Lung (tissue), 12 donors: ENCODE results near the gene NOTCH1. TPM values are rescaled to one million over a fixed set of nuclear protein-coding genes. Genes with fewer than 3 reads are reported as not detected.

ENCODE experiments used
- ATAC-seq: fragments of 200-7000 bp; cut with Tn5 transposase; one replicate; pipeline ENCODE4 v1.9.1; 2020; ENCODE audit warnings: moderate number of reproducible peaks; ENCODE audit not compliant: insufficient read depth, low FRiP score
- DNase-seq, 3 donors: peaks; one replicate each; pipeline ENCODE4 v3.0.0-alpha.2; 2013 to 2017
- H3K27ac ChIP-seq, 2 donors: one replicate each; pipeline ENCODE4 v1.5.1; 2013; ENCODE audit warnings: mild to moderate bottlenecking in 2 of 2, moderate library complexity in 2 of 2, control low read depth in 1 of 2, inconsistent platforms in 1 of 2, low read depth in 1 of 2, low read length in 1 of 2
- H3K27me3 ChIP-seq, 3 donors: one replicate each; pipeline ENCODE4 v1.5.1; 2013; ENCODE audit warnings: low read length in 2 of 3; ENCODE audit not compliant: control insufficient read depth in 3 of 3, insufficient read depth in 3 of 3
- H3K36me3 ChIP-seq, 4 donors: one replicate each; pipeline ENCODE4 v1.5.1; 2013; ENCODE audit warnings: low read length in 4 of 4, mild to moderate bottlenecking in 1 of 4, moderate library complexity in 1 of 4; ENCODE audit not compliant: control insufficient read depth in 4 of 4, insufficient read depth in 4 of 4
- H3K4me1 ChIP-seq, 5 donors: one replicate each; pipeline ENCODE4 v1.5.1; 2013; ENCODE audit warnings: low read length in 5 of 5, mild to moderate bottlenecking in 2 of 5, moderate library complexity in 1 of 5; ENCODE audit not compliant: control insufficient read depth in 5 of 5, insufficient read depth in 5 of 5
- H3K4me3 ChIP-seq: one replicate; pipeline ENCODE4 v1.5.1; 2013; ENCODE audit warnings: mild to moderate bottlenecking, control low read depth, moderate library complexity
- H3K9ac ChIP-seq, 2 donors: one replicate each; pipeline ENCODE4 v1.5.1; 2013; ENCODE audit warnings: low read length in 2 of 2, control low read depth in 1 of 2; ENCODE audit not compliant: insufficient read depth in 1 of 2
- H3K9me3 ChIP-seq, 4 donors: one replicate each; pipeline ENCODE4 v1.5.1; 2013; ENCODE audit warnings: low read length in 3 of 4, mild to moderate bottlenecking in 1 of 4, moderate library complexity in 1 of 4; ENCODE audit not compliant: control insufficient read depth in 4 of 4, insufficient read depth in 3 of 4
- WGBS, 2 donors: extraction: QIAGEN DNeasy Blood & Tissue Kit; methylation state at CpG; one replicate each; pipeline ENCODE4 v1.1.7; 2013; 5-methylcytosine and 5-hydroxymethylcytosine counted together
- polyA plus RNA-seq, 2 donors: library from polyadenylated mRNA; stranded (reverse); fragments of 200-250 nt; gene quantifications; one replicate each; pipeline ENCODE4 v1.2.1, GENCODE V29; 2013
- total RNA-seq, 2 donors: library from RNA; depleted of rRNA in 1 of 2; stranded (reverse); fragments of >200 nt in 1 of 2; gene quantifications; one replicate each; pipeline ENCODE4 v1.2.1, GENCODE V29; 2014 to 2021
- TF ChIP-seq, protein P1 (sequence below): IDR thresholded peaks from 2 replicates; pipeline ENCODE4 v1.5.1; 2012; ENCODE audit warnings: mild to moderate bottlenecking; ENCODE audit errors: control extremely low read depth, extremely low read depth
- donor health status: control.
- donor health status: control.
- donor health status: Bipolar disorder and iron deficiency.
- donor health status: healthy.
- donor health status: DM: yes; HTN: yes; CAD: no.

Gene NOTCH1
- total and polyA plus RNA-seq, 4 donors: 23.9 to 101 (median 44.5) TPM

DNA sequence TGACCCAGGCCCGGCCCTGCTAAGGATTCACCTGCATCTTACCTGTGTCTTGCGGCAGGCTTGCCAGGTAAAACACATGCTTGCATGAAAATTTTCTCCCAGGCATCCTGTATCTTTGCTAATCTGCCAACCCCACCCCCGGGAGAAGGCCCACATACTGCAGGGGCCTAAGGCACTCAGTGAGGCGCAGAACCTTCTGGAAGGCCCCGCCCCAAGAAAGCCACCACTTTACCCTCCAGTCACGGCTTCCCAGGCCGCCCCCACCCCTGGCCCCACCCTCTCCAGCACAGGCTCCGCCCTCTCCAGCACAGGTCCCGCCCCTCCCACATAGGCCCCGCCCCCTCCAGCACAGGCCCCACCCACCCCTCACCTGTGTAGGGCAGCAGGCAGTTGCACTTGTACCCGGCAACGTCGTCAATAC is 33.2 kb downstream of the NOTCH1 start:
- Histone ChIP-seq H3K4me1 (peaks cover 0 to 6% (median 0%) of the 10 kb centered on the region in 5 donors), H3K4me3 (no peak overlapping the region), H3K27me3 (no peaks in the 10 kb centered on the region), H3K27ac (peak overlapping the region; percentile 82), H3K36me3 (peaks cover 4 to 91% (median 17%) of the 10 kb centered on the region in 4 donors), H3K9me3 (peaks cover 0 to 1% (median 0%) of the 10 kb centered on the region in 4 donors), H3K9ac (no peak overlapping the region)
- no peak for ATAC-seq
- peak in 1 of 3 donors; percentile 45 for DNase-seq
- TF ChIP-seq, protein P1, sequence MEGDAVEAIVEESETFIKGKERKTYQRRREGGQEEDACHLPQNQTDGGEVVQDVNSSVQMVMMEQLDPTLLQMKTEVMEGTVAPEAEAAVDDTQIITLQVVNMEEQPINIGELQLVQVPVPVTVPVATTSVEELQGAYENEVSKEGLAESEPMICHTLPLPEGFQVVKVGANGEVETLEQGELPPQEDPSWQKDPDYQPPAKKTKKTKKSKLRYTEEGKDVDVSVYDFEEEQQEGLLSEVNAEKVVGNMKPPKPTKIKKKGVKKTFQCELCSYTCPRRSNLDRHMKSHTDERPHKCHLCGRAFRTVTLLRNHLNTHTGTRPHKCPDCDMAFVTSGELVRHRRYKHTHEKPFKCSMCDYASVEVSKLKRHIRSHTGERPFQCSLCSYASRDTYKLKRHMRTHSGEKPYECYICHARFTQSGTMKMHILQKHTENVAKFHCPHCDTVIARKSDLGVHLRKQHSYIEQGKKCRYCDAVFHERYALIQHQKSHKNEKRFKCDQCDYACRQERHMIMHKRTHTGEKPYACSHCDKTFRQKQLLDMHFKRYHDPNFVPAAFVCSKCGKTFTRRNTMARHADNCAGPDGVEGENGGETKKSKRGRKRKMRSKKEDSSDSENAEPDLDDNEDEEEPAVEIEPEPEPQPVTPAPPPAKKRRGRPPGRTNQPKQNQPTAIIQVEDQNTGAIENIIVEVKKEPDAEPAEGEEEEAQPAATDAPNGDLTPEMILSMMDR: no peak
- WGBS, 2 donors: 72 to 75% methylated on average over 13 of the region's 13 CpGs

DNA sequence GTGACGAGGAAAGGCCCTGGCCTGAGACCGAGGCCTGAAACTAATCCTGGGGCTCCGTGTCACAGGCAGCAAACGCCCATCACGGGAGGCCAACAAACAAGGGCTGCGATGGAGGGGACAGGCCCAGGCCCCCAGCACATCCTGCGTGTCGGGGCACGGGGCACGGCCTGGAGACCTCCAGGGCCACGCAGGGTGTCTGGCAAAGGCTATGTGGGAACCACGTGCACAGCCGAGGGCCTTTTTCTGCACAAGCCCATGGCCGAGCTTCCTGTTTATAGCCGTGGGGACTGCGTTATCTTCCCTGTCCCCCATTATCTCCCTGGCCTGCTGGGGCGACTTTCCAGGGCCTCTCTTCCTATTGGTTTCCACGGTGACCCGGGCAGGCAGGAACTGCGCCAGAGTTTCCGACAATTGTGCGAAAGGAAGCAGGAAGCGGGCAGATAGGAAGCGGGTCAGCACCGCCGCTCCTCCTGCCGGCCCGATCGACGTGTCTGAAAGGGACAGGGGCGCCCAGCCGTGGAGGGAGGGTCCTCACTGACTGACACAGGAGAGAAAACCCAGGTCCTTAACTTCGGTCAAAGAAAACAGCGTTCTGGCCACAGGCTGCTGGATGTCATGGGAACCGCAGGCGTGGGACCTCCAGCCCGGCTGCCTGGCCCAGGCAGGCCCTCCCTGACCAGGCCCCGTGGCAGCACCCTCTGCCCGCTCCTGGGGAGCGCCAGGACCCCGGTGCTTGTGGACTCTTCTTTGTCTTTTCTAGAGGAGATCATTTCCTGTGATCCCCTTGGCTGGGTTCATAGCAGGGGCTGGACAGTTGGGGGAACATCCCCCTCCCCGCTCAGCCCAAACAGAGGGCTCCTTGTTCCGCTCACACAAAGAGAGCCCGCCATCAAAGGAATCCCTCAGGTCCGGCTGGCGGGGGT is 33.9 kb downstream of the NOTCH1 start:
- ATAC-seq: peak; percentile 14

DNA sequence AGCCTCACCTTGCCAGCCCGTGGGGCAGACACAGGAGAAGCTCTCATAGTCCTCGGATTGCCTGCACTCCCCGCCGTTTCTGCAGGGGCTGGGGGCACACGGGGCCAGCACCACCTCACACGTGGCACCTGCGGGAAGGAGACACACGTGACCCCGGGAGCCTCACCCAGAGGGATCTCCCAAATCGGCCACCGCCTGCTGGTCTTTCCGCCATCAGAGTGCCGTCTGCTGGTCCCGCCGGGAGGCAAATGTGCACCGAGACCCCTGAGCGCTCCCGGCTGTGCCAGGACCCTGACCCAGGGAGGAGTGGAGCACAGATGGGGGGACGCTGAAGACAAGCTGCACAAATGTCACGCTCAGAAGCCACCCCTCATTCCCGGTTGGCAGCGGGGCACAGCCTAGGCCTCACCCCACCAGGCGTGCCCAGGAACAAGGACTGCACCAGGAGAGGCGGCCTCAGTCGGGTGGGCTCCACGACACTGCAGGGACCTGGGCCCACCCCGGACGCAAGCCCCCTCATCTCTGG is 34.6 kb downstream of the NOTCH1 start:
- peaks cover 3 to 91% (median 24%) of the 10 kb centered on the region in 4 donors for H3K36me3 ChIP-seq
- TF ChIP-seq, protein P1: no peak
- DNase-seq: no peak
- peaks cover 0 to 6% (median 0%) of the 10 kb centered on the region in 5 donors for H3K4me1 ChIP-seq
- H3K9me3 ChIP-seq: peaks cover 0 to 1% (median 0%) of the 10 kb centered on the region in 4 donors
- peak overlapping the region; percentile 60 to 88 for H3K27ac ChIP-seq
- ATAC-seq: no peak
- H3K9ac ChIP-seq: no peak overlapping the region
- H3K27me3 ChIP-seq: no peaks in the 10 kb centered on the region
- WGBS, 2 donors: 69 to 89% methylated on average over 28 of the region's 28 CpGs
- no peak overlapping the region for H3K4me3 ChIP-seq

More for the DNA sequence above, 33.9 kb downstream of the NOTCH1 start:
- H3K4me1 ChIP-seq: peaks cover 0 to 6% (median 0%) of the 10 kb centered on the region in 5 donors
- H3K4me3 ChIP-seq: no peak overlapping the region
- TF ChIP-seq, protein P1: no peak
- WGBS, 2 donors: 68 to 84% methylated on average over 46 of the region's 46 CpGs
- peaks cover 3 to 91% (median 21%) of the 10 kb centered on the region in 4 donors for H3K36me3 ChIP-seq
- peaks cover 0 to 1% (median 0%) of the 10 kb centered on the region in 4 donors for H3K9me3 ChIP-seq
- DNase-seq: peak; percentile 54 to 76 (median 56)
- no peaks in the 10 kb centered on the region for H3K27me3 ChIP-seq
- no peak overlapping the region for H3K9ac ChIP-seq
- peak overlapping the region; percentile 82 to 88 for H3K27ac ChIP-seq
